ENCODE measurements around the gene MORN2.

Gene MORN2

DNA sequence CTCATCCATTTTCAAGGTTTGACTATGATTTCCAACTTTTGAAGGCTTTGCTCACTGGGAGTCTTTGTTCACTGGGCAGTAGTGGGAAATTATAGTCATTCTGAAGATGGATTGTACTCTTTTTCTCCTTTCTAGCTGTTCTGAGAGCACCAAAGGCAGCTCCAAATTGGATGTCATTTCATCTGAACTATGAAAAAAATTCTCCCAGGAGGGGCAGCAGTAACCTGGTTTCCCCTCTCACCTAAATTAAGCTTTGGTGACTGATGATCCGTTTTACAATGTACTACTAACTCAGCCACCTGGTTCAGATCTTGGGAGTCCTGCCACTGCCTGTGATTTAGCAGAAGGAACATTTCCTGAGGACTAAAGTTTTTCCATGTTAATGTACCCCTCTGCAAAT, 31.5 kb downstream of the MORN2 start:
- H3K4me3 ChIP-seq (ENCODE audit: low read depth in 1 of 2, low read length in 1 of 2), result no peak overlapping the region
- H3K27ac ChIP-seq, result no peak overlapping the region
- no peaks in the 10 kb centered on the region for H3K36me3 ChIP-seq
- no peaks in the 10 kb centered on the region for H3K27me3 ChIP-seq
- TF ChIP-seq, protein P1, sequence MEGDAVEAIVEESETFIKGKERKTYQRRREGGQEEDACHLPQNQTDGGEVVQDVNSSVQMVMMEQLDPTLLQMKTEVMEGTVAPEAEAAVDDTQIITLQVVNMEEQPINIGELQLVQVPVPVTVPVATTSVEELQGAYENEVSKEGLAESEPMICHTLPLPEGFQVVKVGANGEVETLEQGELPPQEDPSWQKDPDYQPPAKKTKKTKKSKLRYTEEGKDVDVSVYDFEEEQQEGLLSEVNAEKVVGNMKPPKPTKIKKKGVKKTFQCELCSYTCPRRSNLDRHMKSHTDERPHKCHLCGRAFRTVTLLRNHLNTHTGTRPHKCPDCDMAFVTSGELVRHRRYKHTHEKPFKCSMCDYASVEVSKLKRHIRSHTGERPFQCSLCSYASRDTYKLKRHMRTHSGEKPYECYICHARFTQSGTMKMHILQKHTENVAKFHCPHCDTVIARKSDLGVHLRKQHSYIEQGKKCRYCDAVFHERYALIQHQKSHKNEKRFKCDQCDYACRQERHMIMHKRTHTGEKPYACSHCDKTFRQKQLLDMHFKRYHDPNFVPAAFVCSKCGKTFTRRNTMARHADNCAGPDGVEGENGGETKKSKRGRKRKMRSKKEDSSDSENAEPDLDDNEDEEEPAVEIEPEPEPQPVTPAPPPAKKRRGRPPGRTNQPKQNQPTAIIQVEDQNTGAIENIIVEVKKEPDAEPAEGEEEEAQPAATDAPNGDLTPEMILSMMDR (IDR thresholded peaks at IDR 0.05), result no peak
- H3K4me1 ChIP-seq (ENCODE audit: control insufficient read depth in 1 of 2, insufficient read depth in 1 of 2, low read depth in 1 of 2, low read length in 1 of 2), result no peaks in the 10 kb centered on the region
- no peaks in the 10 kb centered on the region for H3K9me3 ChIP-seq

DNA sequence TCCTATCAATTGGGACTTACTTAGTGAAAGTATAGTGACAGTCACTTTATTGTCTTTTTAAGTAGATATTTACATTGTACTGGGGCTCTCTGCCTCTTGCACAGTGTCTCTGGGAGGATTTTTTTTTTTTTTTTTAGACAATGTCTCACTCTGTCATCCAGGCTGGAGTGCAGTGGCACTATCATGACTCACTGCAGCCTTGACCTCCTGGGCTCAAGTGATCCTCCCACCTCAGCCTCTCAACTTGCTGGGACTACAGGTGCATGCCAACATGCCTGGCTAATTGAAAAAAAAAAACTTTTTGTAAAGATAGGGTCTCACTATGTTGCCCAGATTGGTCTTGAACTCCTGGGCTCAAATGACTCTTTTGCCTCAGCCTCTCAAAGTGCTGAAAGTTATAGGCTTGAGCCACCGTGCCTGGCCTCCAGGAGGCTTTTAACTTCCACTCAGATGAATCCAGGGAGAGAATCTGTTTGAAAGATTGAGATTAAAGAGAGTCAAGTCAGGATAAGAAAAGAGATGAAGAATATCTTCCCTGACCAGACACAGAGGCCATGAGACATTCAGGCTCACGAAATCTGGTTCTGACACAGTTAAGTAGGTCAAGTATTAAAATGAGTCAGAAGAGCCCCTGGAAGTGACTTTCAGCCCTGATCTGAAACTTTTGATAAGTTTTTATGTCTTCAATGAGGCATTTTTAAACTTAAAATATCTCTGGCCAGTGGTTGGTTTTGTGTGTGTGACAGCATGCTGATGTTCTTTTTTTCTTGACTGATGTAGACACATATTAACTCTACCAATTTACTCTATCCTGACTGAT, 32.2 kb downstream of the MORN2 start:
- Histone ChIP-seq H3K9me3 (no peaks in the 10 kb centered on the region), H3K36me3 (no peaks in the 10 kb centered on the region), H3K4me1 (ENCODE audit: control insufficient read depth in 1 of 2, insufficient read depth in 1 of 2, low read depth in 1 of 2, low read length in 1 of 2) (no peaks in the 10 kb centered on the region), H3K27ac (no peak overlapping the region), H3K27me3 (no peaks in the 10 kb centered on the region), H3K4me3 (ENCODE audit: low read depth in 1 of 2, low read length in 1 of 2) (no peak overlapping the region)
- TF ChIP-seq, protein P1 (IDR thresholded peaks at IDR 0.05), result no peak

DNA sequence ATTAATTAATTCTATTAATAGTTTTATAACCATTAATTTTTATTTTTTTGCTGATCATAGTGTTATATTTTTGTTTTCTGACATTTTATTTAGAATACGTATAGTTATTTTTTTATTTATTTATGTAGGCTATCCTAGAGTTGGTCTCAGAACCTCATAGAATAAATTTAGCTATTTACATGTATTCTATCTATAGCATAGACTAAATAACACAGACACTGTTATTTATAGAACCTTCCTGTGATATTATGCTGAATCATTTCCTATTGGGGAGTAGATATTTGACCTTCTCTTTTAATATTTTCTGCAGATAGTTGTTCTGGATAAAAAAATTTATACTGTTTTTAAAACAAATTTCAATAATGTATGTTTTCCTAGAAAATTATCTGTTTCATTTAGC, 34.1 kb downstream of the MORN2 start:
- no peaks in the 10 kb centered on the region for H3K4me1 ChIP-seq (ENCODE audit: control insufficient read depth in 1 of 2, insufficient read depth in 1 of 2, low read depth in 1 of 2, low read length in 1 of 2)
- TF ChIP-seq, protein P1 (IDR thresholded peaks at IDR 0.05), result no peak
- H3K27ac ChIP-seq, result no peak overlapping the region
- H3K36me3 ChIP-seq, result no peaks in the 10 kb centered on the region
- H3K27me3 ChIP-seq, result no peaks in the 10 kb centered on the region
- H3K9me3 ChIP-seq, result no peaks in the 10 kb centered on the region
- H3K4me3 ChIP-seq (ENCODE audit: low read depth in 1 of 2, low read length in 1 of 2), result no peak overlapping the region

DNA sequence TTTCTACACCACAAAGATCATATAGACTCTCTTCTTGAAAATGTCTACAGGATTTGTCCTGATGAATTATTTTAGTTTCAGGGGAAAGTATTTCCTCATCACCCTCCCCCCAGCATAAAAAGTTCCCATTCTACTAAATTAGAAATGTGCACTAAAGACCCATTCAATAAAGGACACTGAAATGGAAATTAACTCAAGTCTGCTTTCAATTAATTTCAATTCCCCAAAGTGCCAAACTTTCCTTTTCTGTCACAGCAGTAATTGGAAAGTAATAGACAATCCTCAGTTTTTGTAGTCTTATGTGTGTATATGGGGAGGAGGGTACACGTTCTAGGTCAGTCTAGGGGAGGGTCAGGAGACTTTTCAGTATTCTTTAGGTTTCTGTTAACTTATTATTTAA, 35.4 kb downstream of the MORN2 start:
- Histone ChIP-seq H3K4me3 (ENCODE audit: low read depth in 1 of 2, low read length in 1 of 2) (no peak overlapping the region), H3K27ac (no peak overlapping the region), H3K27me3 (no peaks in the 10 kb centered on the region), H3K36me3 (no peaks in the 10 kb centered on the region), H3K4me1 (ENCODE audit: control insufficient read depth in 1 of 2, insufficient read depth in 1 of 2, low read depth in 1 of 2, low read length in 1 of 2) (no peaks in the 10 kb centered on the region), H3K9me3 (no peaks in the 10 kb centered on the region)
- TF ChIP-seq, protein P1 (IDR thresholded peaks at IDR 0.05), result no peak

DNA sequence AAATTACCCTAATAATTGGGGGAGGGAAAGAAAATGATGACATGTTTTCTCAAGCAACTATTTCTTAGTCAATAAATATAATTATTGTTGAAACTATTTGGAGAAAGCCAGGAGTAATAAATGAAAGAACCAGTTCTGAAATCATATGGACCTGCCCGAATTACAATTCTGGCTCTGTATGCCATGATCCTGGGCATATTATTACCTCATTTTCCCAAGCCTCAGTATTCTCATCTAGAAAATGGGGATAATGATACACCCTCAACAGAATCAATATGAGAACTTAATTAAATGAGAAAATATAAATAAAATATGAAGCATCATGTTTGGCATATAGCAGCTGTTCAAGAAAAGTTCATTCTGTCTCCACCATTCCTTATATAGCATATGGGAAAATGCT, 36.8 kb downstream of the MORN2 start:
- Histone ChIP-seq H3K4me3 (ENCODE audit: low read depth in 1 of 2, low read length in 1 of 2) (no peak overlapping the region), H3K4me1 (ENCODE audit: control insufficient read depth in 1 of 2, insufficient read depth in 1 of 2, low read depth in 1 of 2, low read length in 1 of 2) (no peaks in the 10 kb centered on the region), H3K27ac (no peak overlapping the region), H3K27me3 (no peaks in the 10 kb centered on the region), H3K36me3 (no peaks in the 10 kb centered on the region), H3K9me3 (no peaks in the 10 kb centered on the region)
- TF ChIP-seq, protein P1 (IDR thresholded peaks at IDR 0.05), result no peak
